D721Med (cell line): ENCODE data around the gene CHFR.
"Not testable (repeated sequence)": the region's sequence is repeated elsewhere in the genome, so short reads cannot be mapped to it uniquely, and the experiment has no call there.

ENCODE experiments used
- DNase-seq: peaks from one replicate; pipeline ENCODE4 v3.0.0; 2011; ENCODE audit warnings: low spot score; ENCODE audit not compliant: insufficient read length
- FAIRE-seq: peaks from 2 replicates; lab custom pipeline; 2011; peaks lifted over from hg19 to GRCh38; lab: Jason Lieb, UNC
- TF ChIP-seq, protein P1 (sequence below): IDR thresholded peaks from 2 replicates; pipeline ENCODE4 v1.5.1; 2012; ENCODE audit warnings: mild to moderate bottlenecking, control low read depth; ENCODE audit not compliant: insufficient read depth; ENCODE audit errors: missing control alignments

CHFR gene

DNA sequence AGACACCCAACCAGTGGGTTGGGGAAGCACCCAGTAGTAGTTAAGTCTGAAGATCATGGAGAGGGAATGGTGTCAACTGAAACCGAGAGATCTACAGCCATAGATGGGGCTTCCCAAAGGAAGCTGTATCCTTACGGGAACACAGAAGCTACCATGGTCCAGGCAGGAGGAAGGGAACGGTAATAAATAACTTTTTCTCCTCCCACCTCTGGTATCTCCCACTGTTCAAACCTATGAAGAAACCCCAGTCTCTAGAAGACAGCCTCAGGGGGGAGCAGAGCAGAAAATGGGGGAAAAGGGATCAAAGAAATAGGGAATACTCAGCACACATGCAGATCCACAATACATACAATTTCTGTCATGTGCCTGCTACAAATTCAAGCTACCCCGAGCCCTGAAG is 35.3 kb upstream of the CHFR start:
- DNase-seq (no peak), FAIRE-seq (no peak)
- TF ChIP-seq, protein P1, sequence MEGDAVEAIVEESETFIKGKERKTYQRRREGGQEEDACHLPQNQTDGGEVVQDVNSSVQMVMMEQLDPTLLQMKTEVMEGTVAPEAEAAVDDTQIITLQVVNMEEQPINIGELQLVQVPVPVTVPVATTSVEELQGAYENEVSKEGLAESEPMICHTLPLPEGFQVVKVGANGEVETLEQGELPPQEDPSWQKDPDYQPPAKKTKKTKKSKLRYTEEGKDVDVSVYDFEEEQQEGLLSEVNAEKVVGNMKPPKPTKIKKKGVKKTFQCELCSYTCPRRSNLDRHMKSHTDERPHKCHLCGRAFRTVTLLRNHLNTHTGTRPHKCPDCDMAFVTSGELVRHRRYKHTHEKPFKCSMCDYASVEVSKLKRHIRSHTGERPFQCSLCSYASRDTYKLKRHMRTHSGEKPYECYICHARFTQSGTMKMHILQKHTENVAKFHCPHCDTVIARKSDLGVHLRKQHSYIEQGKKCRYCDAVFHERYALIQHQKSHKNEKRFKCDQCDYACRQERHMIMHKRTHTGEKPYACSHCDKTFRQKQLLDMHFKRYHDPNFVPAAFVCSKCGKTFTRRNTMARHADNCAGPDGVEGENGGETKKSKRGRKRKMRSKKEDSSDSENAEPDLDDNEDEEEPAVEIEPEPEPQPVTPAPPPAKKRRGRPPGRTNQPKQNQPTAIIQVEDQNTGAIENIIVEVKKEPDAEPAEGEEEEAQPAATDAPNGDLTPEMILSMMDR: no peak

DNA sequence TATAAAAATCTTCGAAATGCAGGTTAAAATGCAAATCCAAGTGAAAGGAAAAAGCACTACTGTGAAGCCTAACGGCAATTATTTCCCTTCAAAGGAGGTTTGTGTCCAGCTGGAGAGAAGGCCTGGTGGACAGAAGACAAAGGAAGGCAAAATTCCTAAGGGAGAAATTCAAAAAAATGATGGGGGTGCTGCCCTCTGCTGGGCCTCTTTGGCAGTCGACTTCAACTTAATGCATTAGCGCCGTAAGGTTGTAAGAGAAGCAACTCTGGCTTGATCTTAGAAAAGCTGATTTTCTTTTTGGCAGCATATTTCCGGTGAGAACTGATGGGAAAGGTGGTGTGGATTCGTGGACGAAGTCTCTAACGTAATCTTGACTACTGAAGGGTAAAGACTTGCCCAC is 34.3 kb upstream of the CHFR start:
- FAIRE-seq: no peak
- TF ChIP-seq, protein P1: no peak
- no peak for DNase-seq

DNA sequence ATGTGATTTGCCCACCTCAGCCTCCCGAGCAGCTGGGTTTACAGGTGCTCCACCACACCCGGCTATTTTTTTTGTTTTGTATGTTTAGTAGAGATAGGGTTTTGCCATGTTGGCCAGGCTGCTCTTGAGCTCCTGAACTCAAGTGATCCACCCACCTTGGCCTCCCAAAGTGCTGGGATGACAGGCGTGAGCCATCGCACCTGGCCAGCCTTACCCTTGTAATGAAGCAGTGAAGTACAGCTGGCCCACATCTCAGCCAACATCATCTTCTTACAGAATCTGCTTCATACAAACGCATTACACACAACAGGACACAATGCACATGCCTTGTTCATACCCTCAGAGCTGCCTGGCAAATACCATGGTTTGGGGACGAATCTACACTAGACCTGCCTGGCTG is 31.3 kb upstream of the CHFR start:
- FAIRE-seq: no peak
- TF ChIP-seq, protein P1: no peak
- DNase-seq: no peak

DNA sequence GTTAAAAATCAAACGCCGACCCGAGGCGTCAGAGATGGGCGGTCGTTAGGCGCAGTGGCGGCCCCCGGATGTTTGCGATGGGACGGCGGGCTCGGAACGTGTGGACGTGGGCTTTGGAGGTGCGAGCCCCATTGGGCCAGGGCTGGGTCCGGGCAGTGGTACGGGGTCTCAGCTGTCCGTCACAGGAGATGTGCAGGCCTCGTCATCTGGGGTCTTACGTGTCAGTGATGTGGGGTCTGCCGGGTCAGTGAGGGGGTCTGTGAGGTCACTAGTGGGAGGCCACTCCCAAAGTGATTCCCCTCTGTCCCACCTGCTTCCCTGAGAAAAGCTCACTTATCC is 21.6 kb upstream of the CHFR start:
- FAIRE-seq (no peak), DNase-seq (no peak)
- TF ChIP-seq, protein P1: no peak

DNA sequence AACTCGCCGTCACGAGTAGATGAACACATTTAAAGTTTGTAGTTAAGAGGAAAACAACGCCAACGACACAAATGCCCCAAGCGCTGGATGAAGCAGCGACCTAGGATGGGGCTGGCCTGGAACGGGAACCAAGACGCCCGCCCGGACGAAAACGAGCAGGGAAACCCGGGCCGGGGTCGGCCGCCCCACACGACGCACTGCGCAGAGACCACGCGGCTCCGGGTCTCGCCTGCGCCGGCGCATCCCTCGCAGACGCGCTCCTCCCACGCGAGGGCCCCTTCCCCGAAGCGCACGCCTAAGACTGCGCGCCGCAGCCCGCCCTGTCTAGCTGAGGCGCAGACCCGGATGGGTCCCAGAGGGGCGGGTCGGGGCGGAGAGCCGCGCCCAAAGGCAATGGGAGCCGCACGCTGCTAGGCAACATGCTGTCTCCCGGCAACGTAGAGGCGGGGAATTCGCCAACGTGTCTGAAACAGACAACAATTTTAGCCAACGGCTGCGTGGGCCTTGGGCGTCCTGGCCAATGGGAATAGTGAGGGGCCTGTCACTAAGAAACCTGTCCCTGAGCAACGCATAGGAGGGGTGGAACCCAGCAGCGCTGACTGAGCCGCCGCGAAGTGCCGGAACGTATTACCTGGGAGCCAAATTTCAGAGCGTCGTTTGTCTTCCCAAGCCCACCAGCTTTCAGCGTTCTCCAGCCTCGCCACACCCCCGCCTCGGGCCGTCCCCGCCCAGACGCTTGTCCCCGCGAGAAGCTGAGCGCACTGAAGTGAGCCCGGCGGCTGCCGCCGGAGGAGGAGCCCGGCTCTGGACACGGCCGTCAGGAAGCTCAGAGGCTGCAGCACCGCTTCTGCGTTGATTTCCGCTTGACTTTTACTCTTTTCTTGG is 21.0 kb upstream of the CHFR start:
- TF ChIP-seq, protein P1: no peak
- peak; percentile 84 for FAIRE-seq
- DNase-seq: peak; percentile 91

DNA sequence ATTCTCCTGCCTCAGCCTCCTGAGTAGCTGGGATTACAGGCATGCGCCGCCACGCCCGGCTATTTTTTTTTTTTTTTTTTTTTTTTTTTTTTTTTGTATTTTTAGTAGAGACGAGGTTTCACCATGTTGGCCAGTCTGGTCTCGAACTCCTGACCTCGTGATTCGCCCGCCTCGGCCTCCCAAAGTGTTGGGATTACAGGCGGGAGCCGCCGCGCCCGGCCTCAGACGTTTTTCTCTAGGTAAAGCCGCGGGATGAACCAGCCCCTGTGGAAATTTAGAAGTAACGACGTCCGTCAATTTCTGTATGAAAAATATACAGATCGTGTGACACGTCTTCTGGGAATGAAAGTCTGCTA is 20.4 kb upstream of the CHFR start:
- DNase-seq, FAIRE-seq: not testable (repeated sequence)

DNA sequence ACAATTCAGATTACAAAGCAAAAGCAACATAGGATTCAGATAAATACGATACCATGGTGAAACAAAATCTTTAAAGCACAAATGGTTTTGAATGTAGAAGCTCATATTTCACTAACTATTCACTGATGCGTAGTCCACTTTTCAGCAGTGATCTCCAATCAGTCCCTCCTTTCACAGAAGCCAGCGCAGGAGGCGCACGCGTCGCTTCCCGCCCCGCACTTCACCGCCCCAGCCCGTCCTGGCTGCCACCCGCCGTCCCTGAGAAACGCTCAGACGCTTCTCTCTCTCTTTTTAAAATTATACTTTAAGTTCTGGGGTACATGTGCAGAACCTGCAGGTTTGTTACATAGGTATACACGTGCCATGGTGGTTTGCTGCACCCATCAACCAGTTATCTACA is 19.8 kb upstream of the CHFR start:
- no peak for FAIRE-seq

More for the DNA sequence above, 19.8 kb upstream of the CHFR start:
- TF ChIP-seq, protein P1: no peak
- DNase-seq: no peak
